Measurements from ENCODE around the gene NFKBIE.

- TF ChIP-seq CTCF (IDR thresholded peaks at IDR 0.05; ENCODE audit: poor library complexity, severe bottlenecking) (no peak), RAD21 (conservative IDR thresholded peaks at IDR 0.05) (no peak), TAF1 (IDR thresholded peaks at IDR 0.05; ENCODE audit: low read depth) (no peak), EZH2 (IDR thresholded peaks at IDR 0.05; ENCODE audit: borderline replicate concordance, insufficient read depth, low read length, poor library complexity, severe bottlenecking) (no peak), POLR2AphosphoS5 (IDR thresholded peaks at IDR 0.05) (no peak)
Observed at GRCh38 chr6:44278315-44278714, 13.0 kb upstream of the NFKBIE start.
